ENCODE data around the gene DOK3. TPM values are rescaled to one million over a fixed set of nuclear protein-coding genes. Genes with fewer than 3 reads are reported as not detected.

DOK3 gene
- total RNA-seq, 6 experiments from 2014 or later, result 2.5 to 6.6 (median 3.9) TPM

GRCh38 chr5:177473443-177474001, 36.1 kb downstream of the DOK3 start, which contains the start of gene DBN1:
DBN1 (minus strand) TSS chr5:177473634; CDS start chr5:177473521, 113 bp downstream.
- intact Hi-C loops (cut with DNase I), result no loop called here
- Histone ChIP-seq H3K36me3 (no peaks in the 10 kb centered on the region), H3K4me3 (peak within 1 kb of the TSS; percentile 45 to 50 (median 45)), H3K27me3 (no peaks in the 10 kb centered on the region), H3K9me3 (no peaks in the 10 kb centered on the region), H3K27ac (no peak within 1 kb of the TSS), H3K4me1 (peaks cover 0 to 5% (median 0%) of the 10 kb centered on the region in 4 donors)
- DNase-seq (no peak), ATAC-seq (peak; percentile 36 to 50 (median 41))
- no peak for TF ChIP-seq POLR2A (IDR thresholded peaks at IDR 0.05)
- TF ChIP-seq CTCF (IDR thresholded peaks at IDR 0.05), result no peak
- WGBS (ENCODE audit: insufficient coverage, low coverage, low lambda C conversion rate, missing lambda C conversion rate), result 45% methylated on average over 5 of the region's 69 CpGs

- intact Hi-C loops (cut with DNase I), result no loop called here
- H3K27ac ChIP-seq, result no peak overlapping the region
- no peaks in the 10 kb centered on the region for H3K9me3 ChIP-seq
- peaks cover 0 to 5% (median 0%) of the 10 kb centered on the region in 4 donors for H3K4me1 ChIP-seq
- H3K27me3 ChIP-seq, result no peaks in the 10 kb centered on the region
- 5% methylated on average over 10 of the region's 93 CpGs for WGBS (ENCODE audit: insufficient coverage, low coverage, low lambda C conversion rate, missing lambda C conversion rate)
- TF ChIP-seq CTCF (IDR thresholded peaks at IDR 0.05) (no peak), POLR2A (IDR thresholded peaks at IDR 0.05) (no peak)
- DNase-seq (no peak), ATAC-seq (peak; percentile 7 to 29 (median 26))
- no peaks in the 10 kb centered on the region for H3K36me3 ChIP-seq
- H3K4me3 ChIP-seq, result peak overlapping the region; percentile 45 to 50 (median 45)
Measured at GRCh38 chr5:177472460-177473442, 36.9 kb downstream of the DOK3 start.

GRCh38 chr5:177471610-177472356, 37.8 kb downstream of the DOK3 start:
- Histone ChIP-seq H3K36me3 (no peaks in the 10 kb centered on the region), H3K27ac (no peak overlapping the region), H3K27me3 (no peaks in the 10 kb centered on the region), H3K9me3 (no peaks in the 10 kb centered on the region), H3K4me3 (no peak overlapping the region), H3K4me1 (peaks cover 0 to 5% (median 0%) of the 10 kb centered on the region in 4 donors)
- intact Hi-C loops (cut with DNase I), result no loop called here
- no peak for DNase-seq
- WGBS (ENCODE audit: insufficient coverage, low coverage, low lambda C conversion rate, missing lambda C conversion rate), result 70% methylated on average over 4 of the region's 14 CpGs
- TF ChIP-seq CTCF (IDR thresholded peaks at IDR 0.05) (no peak), POLR2A (IDR thresholded peaks at IDR 0.05) (no peak)
- no peak for ATAC-seq

- Histone ChIP-seq H3K4me3 (no peak overlapping the region), H3K4me1 (peaks cover 0 to 5% (median 0%) of the 10 kb centered on the region in 4 donors), H3K27me3 (no peaks in the 10 kb centered on the region), H3K9me3 (no peaks in the 10 kb centered on the region), H3K36me3 (no peaks in the 10 kb centered on the region), H3K27ac (no peak overlapping the region)
- no peak for DNase-seq
- intact Hi-C loops (cut with DNase I), result no loop called here
- no peak for TF ChIP-seq CTCF (IDR thresholded peaks at IDR 0.05)
- no peak for TF ChIP-seq POLR2A (IDR thresholded peaks at IDR 0.05)
- ATAC-seq, result no peak
- 94% methylated on average over 8 of the region's 10 CpGs for whole genome bisulfite sequencing (ENCODE audit: insufficient coverage, low coverage, low lambda C conversion rate, missing lambda C conversion rate)
Measured at GRCh38 chr5:177470759-177471536, 38.7 kb downstream of the DOK3 start.
